HT-29 (cell line): ENCODE data around the gene RFX3. TPM values are rescaled to one million over a fixed set of nuclear protein-coding genes. Genes with fewer than 3 reads are reported as not detected.
A peak's percentile ranks its signal among the peaks of the same experiment; 100 is the strongest.

Source experiments
- DNase-seq: peaks from one replicate; pipeline ENCODE4 v3.0.0-alpha.2; 2015; ENCODE audit warnings: low spot score
- total RNA-seq: library from RNA; depleted of rRNA; stranded (reverse); fragments of >200 nt; shearing (Covaris generic); gene quantifications from 2 replicates; pipeline ENCODE4 v1.2.3, GENCODE V29; 2014

RFX3 gene
- total RNA-seq, 1 experiment from 2014 or later = 4.6 TPM

DNA sequence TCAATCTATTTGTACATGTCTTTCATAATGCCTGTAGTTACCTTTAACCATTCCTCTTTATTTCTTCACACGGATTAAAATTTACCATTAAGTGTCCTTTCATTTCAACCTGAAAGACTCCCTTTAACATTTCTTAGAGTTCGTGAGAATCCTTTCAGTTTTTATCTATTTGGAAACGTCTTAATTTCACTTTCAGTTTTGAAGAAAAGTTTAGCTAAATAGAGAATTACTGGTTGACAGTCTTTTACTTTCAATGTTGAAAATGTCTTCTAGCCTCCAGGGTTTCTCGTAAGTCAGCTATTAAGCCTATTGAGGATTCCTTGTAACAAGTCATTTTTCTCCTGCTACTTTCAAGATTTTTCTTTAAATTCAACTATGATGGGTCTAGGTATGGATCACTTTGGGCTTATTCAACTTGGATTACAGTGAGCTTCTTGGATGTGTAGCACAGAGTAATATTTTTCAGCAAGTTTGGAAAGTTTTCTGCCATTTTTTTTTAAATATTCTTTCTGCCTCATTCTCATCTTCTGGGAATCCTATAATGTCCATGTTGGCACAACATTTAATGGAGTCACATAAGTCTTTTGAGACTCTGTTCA, 48.5 kb downstream of the RFX3 start:
- DNase-seq = no peak

GRCh38 chr9:3475300-3476020, 50.3 kb downstream of the RFX3 start:
- no peak for DNase-seq

GRCh38 chr9:3474821-3475220, 51.0 kb downstream of the RFX3 start:
- no peak for DNase-seq

DNA sequence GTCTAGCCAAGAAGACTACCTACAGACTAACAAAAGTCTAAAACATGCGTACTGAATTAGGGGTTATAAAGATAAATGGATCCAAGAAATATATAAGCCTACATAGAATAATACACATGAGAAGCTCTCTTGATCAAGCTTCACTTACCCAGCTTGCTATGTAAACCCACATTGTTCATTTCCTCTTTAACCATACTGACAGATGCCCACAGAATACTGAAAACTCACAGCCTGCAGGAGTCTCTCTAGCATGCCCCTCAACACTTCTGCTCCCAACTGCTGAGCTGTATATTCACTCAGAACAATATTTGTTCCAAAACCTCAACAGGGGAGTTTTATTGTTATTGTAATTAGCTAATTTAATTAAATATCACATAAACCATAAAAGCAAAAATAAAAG, 52.4 kb downstream of the RFX3 start:
- DNase-seq = no peak

DNA sequence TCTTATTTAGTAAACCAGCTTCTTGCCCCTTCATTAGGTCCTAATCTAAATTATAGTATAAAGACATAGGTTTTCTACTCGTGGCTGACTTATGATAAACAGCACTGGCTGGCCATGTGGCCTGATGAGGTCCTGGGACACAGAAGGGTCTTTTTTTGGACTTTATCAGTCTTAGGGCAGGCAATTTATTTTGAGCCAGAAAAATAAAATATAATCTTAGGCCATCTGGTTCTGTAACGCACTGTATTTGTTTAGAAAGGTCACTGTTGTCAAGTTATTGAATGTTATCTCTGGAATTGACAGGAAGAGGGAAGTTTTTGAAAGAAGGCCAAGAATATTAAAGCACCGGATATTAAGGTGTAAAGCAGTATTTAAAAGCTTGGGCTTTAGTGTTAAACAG, 53.9 kb downstream of the RFX3 start:
- DNase-seq = no peak

DNA sequence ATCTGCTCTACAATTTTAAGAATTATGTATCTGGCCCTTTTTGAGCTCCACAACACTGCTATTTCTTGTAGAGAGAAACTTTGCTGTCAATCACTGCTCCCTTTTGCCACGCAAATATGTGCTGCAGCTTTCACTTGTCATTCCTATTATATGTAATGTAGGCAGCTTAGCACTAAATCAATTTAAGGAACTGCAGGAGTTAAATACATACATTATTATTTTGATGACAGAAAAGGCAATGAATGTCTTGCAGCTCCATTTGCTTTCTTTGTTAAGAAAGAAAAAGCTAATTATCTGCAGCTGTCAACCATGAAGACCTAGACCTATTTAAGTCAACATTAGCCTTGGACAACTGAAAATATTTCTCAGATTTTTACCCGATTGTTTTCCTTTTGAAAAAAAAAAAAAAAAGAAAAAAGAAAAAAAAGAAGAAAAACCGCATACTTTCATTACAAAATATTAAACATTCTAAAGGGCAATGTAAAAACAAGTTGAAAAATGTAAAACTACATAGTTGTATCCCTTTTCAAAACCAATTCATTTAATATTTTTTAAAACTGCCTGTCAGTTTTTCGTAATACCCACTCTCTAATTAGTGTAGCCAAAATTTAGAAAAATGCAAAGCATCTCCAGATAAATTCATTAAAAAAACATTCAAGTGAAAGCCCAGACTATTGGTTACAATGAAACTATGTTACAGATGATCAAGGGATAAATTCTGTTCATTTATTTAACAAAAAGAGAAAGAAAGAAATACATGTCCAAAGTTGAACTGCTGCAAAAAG, 57.2 kb downstream of the RFX3 start:
- DNase-seq = no peak

GRCh38 chr9:3467593-3468219, 58.1 kb downstream of the RFX3 start:
- DNase-seq = peak; percentile 58

GRCh38 chr9:3464033-3464638, 61.7 kb downstream of the RFX3 start:
- no peak for DNase-seq

DNA sequence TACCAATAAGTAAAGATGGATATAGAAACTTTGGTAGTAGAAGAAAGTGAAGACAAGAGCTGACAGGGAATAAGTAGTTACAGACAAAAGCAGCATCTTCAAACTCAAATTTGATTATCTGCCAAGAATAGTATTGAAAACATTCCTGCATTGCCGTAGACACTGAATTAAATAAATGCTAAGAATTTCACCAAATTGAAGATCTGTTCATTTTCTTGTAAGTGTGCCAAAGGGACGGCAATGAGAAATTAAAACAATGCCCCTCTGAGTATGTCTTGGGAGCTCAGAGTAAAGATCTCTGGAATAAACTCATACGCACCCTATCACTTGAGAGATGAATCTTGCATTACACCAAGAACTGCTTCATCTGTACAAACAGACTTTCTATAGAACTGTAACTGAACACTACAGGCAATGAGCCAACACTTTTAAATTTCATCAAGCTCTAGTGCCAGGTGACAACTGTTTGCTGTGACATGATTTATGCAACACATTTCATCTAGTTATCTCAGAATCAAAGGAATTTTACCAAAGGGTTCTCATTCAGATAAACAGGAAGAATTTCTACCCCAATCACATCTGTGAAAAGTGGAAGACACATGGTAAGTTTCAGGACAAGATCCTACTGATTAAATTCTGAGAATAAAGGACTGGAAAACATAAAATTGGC, 66.9 kb downstream of the RFX3 start:
- no peak for DNase-seq

- DNase-seq = no peak
Observed at GRCh38 chr9:3457175-3457574, 68.6 kb downstream of the RFX3 start.

DNA sequence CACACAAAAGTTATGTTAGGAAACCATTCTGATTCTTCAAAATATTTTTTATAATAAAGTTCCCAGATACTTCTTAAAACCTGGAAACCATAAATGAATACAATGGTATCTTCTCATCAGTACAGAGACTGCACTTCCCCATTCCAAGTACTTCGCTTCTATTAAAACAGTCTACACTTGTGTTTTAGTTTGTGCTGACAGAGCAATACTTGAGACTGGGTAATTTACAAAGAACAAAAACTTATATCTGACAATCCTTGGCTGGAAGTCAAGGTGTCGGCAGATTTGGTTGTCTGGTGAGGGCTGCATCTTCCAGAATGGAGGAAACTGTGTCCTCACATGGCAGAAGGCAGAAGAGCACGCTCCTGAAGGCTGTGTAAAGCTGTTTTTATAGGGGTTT, 70.1 kb downstream of the RFX3 start:
- DNase-seq = no peak

DNA sequence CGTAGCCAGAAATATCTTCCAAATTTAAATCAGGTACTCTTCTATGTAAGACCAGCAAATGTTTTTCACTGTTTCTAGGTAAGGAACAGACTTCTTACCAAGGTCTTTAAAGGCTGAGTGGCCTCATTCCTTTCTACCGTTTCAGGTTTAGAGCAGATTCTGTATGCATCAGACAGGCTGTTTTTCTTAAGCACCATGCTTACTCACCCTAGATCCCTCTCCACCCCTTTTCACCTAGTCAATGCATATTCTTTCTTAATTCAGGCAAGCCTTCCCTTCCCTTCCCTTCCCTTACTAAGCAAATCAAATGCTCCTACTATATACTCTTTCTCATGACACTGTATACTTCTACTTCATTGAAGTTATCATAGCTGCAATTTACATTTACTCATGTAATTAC, 70.7 kb downstream of the RFX3 start:
- DNase-seq = no peak

DNA sequence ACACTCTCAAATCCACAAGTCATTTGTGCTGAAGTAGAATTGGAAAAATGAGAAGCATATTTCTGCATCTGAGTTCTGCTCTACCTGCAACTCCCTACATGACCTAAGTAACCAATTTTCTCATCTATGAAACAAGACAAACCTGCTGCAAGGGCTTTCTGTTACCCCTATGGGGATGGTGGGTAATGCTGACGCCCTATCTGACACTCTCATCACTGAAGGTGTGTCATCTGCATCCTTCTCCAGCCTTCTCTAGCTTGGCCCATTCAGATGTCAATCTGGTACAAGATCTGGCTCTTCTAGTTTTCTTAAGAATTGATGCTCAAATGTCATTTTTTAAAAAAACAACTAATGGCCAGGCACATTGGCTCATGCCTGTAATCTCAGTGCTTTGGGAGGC, 73.8 kb downstream of the RFX3 start:
- DNase-seq = no peak

GRCh38 chr9:3447788-3448187, 78.0 kb downstream of the RFX3 start:
- no peak for DNase-seq

GRCh38 chr9:3447143-3447542, 78.7 kb downstream of the RFX3 start:
- no peak for DNase-seq

DNA sequence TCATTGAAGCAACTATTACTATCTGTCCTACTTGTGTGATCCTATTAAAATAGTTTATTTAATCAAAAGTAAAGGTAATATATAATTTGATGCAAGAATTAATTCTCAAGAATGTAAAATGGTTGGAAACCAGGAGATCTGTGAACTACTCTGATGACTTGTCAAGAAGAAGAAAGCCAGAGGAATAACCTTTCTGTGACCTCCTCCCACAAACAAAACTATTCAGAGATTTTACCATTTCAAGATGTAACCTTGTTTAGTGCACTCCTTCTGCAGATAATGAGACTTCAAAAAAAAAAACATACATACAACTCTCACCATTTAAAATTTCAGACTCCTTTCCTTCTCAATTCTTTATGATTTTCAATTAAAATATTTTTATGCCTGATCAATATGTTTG, 79.5 kb downstream of the RFX3 start:
- DNase-seq = no peak

GRCh38 chr9:3444016-3444415, 81.8 kb downstream of the RFX3 start:
- DNase-seq = no peak

- DNase-seq = peak; percentile 71
Observed at GRCh38 chr9:3441197-3441816, 84.5 kb downstream of the RFX3 start.

GRCh38 chr9:3436629-3437420, 89.0 kb downstream of the RFX3 start:
- DNase-seq = no peak

DNA sequence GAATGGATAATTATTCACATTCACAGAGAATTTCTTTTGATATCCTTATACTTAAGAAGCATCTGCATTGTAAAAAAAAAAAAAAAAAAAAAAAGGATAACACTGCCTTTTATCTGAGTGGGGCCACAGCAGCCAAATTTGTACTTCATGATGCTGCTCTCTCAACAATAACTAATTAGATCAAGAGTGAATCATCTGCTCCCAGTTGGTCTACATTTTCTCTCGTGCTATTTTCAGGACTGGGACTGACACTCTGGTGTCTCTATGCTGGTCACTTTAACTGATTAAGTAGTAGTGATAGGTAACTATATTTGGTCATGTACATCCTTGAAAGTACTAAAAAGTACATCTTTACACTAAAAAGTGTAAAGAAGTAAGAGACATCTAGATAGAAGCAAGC, 90.1 kb downstream of the RFX3 start:
- no peak for DNase-seq
